HEK293T (cell line): ENCODE data around the gene PPDPF.

Experiments used
- ARNT ChIP-seq: fragments of 450-650 bp; IDR thresholded peaks from 2 replicates; pipeline ENCODE4 v1.6.1; 2017; ENCODE audit warnings: mild to moderate bottlenecking
- FOXA1 ChIP-seq: fragments of 450-650 bp; IDR thresholded peaks from 2 replicates; pipeline ENCODE4 v1.6.1; 2016; ENCODE audit warnings: mild to moderate bottlenecking
- FOXK2 ChIP-seq: fragments of 450-650 bp; IDR thresholded peaks from 2 replicates; pipeline ENCODE4 v1.6.1; 2016; ENCODE audit warnings: mild to moderate bottlenecking
- FOXM1 ChIP-seq: fragments of 450-650 bp; IDR thresholded peaks from 2 replicates; pipeline ENCODE4 v1.6.1; 2017; ENCODE audit warnings: mild to moderate bottlenecking, borderline replicate concordance
- NFRKB ChIP-seq: fragments of 450-650 bp; IDR thresholded peaks from 2 replicates; pipeline ENCODE4 v1.6.1; 2016; ENCODE audit warnings: mild to moderate bottlenecking, moderate library complexity
- SP1 ChIP-seq: fragments of 450-650 bp; IDR thresholded peaks from 2 replicates; pipeline ENCODE4 v1.6.1; 2017
- SUZ12 ChIP-seq: fragments of 450-650 bp; IDR thresholded peaks from 2 replicates; pipeline ENCODE4 v1.6.1; 2016; ENCODE audit warnings: mild to moderate bottlenecking
- ZNF384 ChIP-seq: fragments of 450-650 bp; IDR thresholded peaks from 2 replicates; pipeline ENCODE4 v1.6.1; 2016

DNA sequence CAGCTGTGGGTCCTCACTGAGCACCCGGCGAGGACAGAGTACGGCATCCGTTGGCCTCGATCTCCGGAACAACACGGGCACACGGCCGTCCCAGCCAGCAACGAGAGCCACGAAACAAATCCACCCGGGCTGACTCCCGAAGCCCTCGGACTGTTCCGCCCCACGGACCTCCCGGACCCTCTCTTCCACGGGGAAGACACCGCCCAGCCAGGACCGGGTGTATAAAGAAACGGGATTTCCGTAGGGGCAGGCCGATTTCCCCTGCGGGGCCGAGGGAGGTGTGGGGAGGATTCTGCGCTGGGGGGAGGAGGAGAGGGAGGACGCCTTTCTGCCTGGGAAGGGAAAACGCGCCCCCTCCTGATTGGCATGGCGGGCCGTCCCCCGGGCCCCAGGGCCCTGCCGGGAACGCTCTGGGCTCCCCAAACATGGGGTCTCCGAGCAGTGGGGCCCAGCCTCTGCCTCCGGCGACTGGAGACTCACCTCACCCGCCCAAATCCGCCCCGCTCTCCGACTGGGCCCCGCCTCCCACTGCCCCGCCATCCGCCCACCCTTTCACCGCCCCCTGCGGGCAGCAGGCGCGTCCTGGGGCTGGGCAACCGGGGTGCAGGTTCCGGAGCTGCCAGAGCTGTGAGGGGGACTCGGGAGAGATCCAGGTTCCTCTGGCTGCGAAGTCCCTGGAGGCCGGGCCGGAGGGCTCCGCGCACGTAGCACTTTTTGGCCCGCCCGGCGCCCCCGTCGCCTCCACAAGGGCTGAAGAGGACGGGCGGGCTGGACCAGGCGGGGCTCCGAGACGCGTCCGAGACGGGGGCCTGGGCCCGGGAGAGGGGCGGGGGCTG lies 679 bp upstream of the PPDPF start:
- TF ChIP-seq FOXA1: no peak
- no peak for TF ChIP-seq SP1
- no peak for TF ChIP-seq ZNF384
- TF ChIP-seq FOXM1: no peak
- no peak for TF ChIP-seq SUZ12
- TF ChIP-seq ARNT: no peak
- TF ChIP-seq FOXK2: no peak
- no peak for TF ChIP-seq NFRKB
